ENCODE measurements around the gene CH25H.

DNA sequence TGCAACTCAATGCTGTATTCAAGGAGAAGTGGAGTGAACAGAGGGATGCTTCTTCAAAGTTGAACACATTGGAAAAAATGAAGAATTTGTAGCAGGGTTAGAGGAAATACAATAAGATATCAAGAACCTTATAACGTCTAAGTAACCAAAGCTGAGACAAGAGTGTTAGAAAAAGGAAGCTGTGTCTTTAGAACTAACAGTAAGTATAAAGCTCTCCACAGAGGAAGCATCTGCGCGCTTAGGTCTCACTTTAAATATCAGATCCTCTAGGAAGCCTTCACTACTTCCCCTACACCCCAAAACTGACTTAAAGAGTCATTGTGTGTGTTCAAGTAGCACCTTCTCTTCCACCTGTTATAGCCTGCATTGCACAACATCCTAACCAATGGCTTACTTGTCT lies 43.0 kb downstream of the CH25H start:
- TF ChIP-seq EZH2 (IDR thresholded peaks at IDR 0.05) (no peak), POLR2AphosphoS5 (IDR thresholded peaks at IDR 0.05; ENCODE audit: borderline replicate concordance, low read depth, low read length) (no peak)
